Activated T-helper 1 cell treated with anti-CD3 and anti-CD28 coated beads, Interleukin-12 subunit alpha, Interleukin-12 subunit beta, Interleukin-2, Interleukin-4 antibody, amounts not matched to agents 30 ng/mL and 10 ng/mL and 1 ng/mL, durations not matched to agents 14 hours and 24 hours and 36 hours (primary cell): ENCODE measurements around the gene SMIM5. TPM values are rescaled to one million over a fixed set of nuclear protein-coding genes. Genes with fewer than 3 reads are reported as not detected.
"Not testable (repeated sequence)": the region's sequence is repeated elsewhere in the genome, so short reads cannot be mapped to it uniquely, and the experiment has no call there.

Experiments
- DNase-seq: peaks from one replicate; pipeline ENCODE4 v3.0.0; 2021; ENCODE audit warnings: low spot score
- H3K27ac Mint-ChIP-seq: one replicate; pipeline ENCODE4 v1.8.0; 2021; ENCODE audit warnings: mild to moderate bottlenecking, mixed read lengths
- H3K27me3 Mint-ChIP-seq: one replicate; pipeline ENCODE4 v1.8.0; 2022; ENCODE audit warnings: mild to moderate bottlenecking, moderate library complexity, mixed read lengths; ENCODE audit not compliant: insufficient read depth
- H3K36me3 Mint-ChIP-seq: one replicate; pipeline ENCODE4 v1.8.0; 2021; ENCODE audit warnings: low read depth, mixed read lengths
- H3K4me1 Mint-ChIP-seq: one replicate; pipeline ENCODE4 v1.8.0; 2021; ENCODE audit warnings: low read depth, mixed read lengths
- H3K4me3 Mint-ChIP-seq: one replicate; pipeline ENCODE4 v1.8.0; 2021; ENCODE audit warnings: mild to moderate bottlenecking, moderate library complexity, mixed read lengths
- H3K9me3 Mint-ChIP-seq: one replicate; pipeline ENCODE4 v1.8.0; 2021; ENCODE audit warnings: mixed read lengths
- intact Hi-C: fragments of 100-400 bp; cut with micrococcal nuclease; formaldehyde crosslinking; loops from one replicate; pipeline ENCODE4 v1.15.1; 2024
- total RNA-seq: library from RNA; stranded (reverse); gene quantifications from 2 replicates; pipeline ENCODE4 v1.2.3, GENCODE V29; 2022

SMIM5 gene
- total RNA-seq, 1 donor from 2014 or later = not detected

GRCh38 chr17:75634376-75634740, 1.1 kb downstream of the SMIM5 start:
- Mint-ChIP-seq H3K27ac (no peak overlapping the region), H3K4me3 (no peak overlapping the region), H3K36me3 (no peaks in the 10 kb centered on the region), H3K27me3 (no peaks in the 10 kb centered on the region), H3K4me1 (no peaks in the 10 kb centered on the region), H3K9me3 (no peaks in the 10 kb centered on the region)
- intact Hi-C loops = no loop called here
- DNase-seq = no peak

- Mint-ChIP-seq H3K4me1 (no peaks in the 10 kb centered on the region), H3K4me3 (no peak overlapping the region), H3K36me3 (no peaks in the 10 kb centered on the region), H3K27me3 (no peaks in the 10 kb centered on the region), H3K27ac (no peak overlapping the region), H3K9me3 (no peaks in the 10 kb centered on the region)
- intact Hi-C loops = no loop called here
- DNase-seq = no peak
These were observed 1.7 kb downstream of the SMIM5 start for GRCh38 chr17:75634754-75635609.

DNA sequence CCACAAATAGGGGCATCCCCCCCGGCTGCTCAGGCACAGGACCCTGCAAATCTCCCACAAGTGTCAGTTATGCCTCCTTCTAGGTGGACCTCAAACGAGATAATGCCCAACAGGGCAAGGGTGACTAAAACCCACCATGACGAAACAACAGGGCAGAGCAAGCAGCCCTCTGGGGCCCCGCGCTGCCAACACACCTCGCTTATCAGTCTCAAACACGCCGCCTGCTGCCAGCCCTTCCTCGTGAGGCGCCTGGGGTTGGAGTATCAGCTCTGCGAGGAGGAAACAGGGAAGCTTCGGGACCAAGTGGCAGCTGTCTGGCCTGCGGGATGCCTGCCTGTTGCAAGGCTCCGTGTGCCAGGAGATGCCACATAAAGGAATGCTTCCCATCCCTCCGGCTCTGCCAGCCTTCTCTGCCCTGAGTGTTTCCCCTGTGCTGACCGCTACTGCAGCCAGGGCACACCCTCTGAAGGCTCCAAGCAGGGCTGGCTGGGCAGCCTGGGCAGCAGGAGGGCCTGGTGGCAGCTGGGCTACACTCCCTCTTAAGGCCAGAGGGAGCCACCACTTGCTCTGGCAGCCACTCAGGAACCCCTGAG, 2.5 kb downstream of the SMIM5 start:
- Mint-ChIP-seq H3K9me3 (no peaks in the 10 kb centered on the region), H3K27ac (no peak overlapping the region), H3K4me1 (no peaks in the 10 kb centered on the region)

DNA sequence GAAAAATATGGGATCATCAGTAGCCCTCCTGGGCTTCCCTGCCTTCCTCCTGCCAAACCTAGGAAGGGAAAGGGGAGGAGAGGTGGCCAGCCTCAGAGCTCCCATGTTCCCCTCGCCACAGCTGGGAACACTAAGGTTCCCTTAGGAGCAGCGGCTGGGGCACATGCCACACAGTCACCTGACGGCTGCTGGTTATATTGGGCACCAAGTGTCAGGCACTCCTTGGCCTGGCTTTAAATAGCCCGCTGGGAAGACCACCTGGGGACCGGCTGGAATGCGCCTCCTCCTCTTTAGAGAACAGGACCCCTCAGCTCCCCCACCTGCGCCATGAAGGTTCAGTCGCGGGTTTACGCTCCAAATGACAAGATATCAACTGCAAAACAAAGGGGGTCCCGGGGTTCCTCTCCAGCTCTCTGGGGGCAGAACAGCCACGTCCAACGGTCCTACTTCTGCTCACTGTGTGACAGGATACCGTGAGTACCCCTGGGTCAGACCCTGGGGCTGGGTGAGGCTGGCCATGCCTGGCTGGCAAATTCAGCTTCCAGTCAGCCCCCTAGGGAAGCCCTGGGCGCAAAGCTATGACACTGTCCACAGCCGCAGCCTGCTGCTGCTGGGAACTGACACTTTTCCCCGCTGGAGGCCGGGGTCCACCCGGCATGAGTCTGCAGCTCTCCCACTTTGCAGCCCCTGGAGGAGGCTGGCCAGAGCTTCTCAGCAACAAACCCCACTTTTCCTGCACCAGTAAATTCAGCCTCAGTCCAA, 3.3 kb downstream of the SMIM5 start:
- intact Hi-C loops = no loop called here
- no peak for DNase-seq
- Mint-ChIP-seq H3K4me1 (no peaks in the 10 kb centered on the region), H3K27ac (no peak overlapping the region), H3K27me3 (no peaks in the 10 kb centered on the region), H3K36me3 (no peaks in the 10 kb centered on the region), H3K9me3 (no peaks in the 10 kb centered on the region), H3K4me3 (no peak overlapping the region)

More for the DNA sequence above, 2.5 kb downstream of the SMIM5 start:
- intact Hi-C loops = no loop called here
- DNase-seq = no peak
- Mint-ChIP-seq H3K27me3 (no peaks in the 10 kb centered on the region), H3K4me3 (no peak overlapping the region), H3K36me3 (no peaks in the 10 kb centered on the region)

- intact Hi-C loops = no loop called here
- Mint-ChIP-seq H3K4me1 (no peaks in the 10 kb centered on the region), H3K9me3 (no peaks in the 10 kb centered on the region), H3K4me3 (no peak overlapping the region), H3K27me3 (no peaks in the 10 kb centered on the region), H3K27ac (no peak overlapping the region), H3K36me3 (no peaks in the 10 kb centered on the region)
- DNase-seq = no peak
These were observed 3.9 kb downstream of the SMIM5 start for GRCh38 chr17:75637143-75637538.

- H3K27ac Mint-ChIP-seq = no peak overlapping the region
- no peaks in the 10 kb centered on the region for H3K4me1 Mint-ChIP-seq
- no peaks in the 10 kb centered on the region for H3K27me3 Mint-ChIP-seq
- no peaks in the 10 kb centered on the region for H3K36me3 Mint-ChIP-seq
- intact Hi-C loops = no loop called here
- DNase-seq = no peak
- H3K9me3 Mint-ChIP-seq = no peaks in the 10 kb centered on the region
- H3K4me3 Mint-ChIP-seq = no peak overlapping the region
These were observed 4.3 kb downstream of the SMIM5 start for GRCh38 chr17:75637551-75637950.

- H3K9me3 Mint-ChIP-seq, H3K27me3 Mint-ChIP-seq, H3K4me1 Mint-ChIP-seq, H3K36me3 Mint-ChIP-seq, H3K4me3 Mint-ChIP-seq, DNase-seq, H3K27ac Mint-ChIP-seq, intact Hi-C loops: not testable (repeated sequence)
These were observed 4.8 kb downstream of the SMIM5 start for GRCh38 chr17:75638039-75638438.

DNA sequence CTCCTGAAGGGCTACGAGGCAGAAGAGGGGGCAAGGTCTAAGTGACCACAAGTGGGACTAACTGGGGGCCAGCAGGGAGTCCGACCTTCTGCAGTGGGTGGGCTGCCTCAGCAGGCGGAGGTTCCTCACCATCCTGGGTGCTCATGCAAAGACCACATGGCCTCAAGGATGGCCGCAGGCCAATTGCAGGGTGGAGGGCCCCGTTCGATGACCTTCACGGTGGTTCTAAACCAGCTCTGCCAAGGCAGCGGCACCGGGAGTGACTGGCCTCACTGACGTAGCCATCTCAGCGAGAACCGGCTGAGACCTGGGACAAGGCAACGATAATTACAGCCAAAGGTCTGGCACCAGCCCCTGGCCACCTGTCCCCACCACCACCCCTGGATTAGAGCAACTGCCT, 5.7 kb downstream of the SMIM5 start:
- intact Hi-C loops = no loop called here
- Mint-ChIP-seq H3K4me1 (no peaks in the 10 kb centered on the region), H3K36me3 (no peaks in the 10 kb centered on the region), H3K27ac (no peak overlapping the region), H3K9me3 (no peaks in the 10 kb centered on the region), H3K4me3 (no peak overlapping the region), H3K27me3 (no peaks in the 10 kb centered on the region)
- DNase-seq = no peak

GRCh38 chr17:75639327-75639726, 6.1 kb downstream of the SMIM5 start:
- Mint-ChIP-seq H3K36me3 (no peaks in the 10 kb centered on the region), H3K9me3 (no peaks in the 10 kb centered on the region), H3K4me3 (no peak overlapping the region), H3K27ac (no peak overlapping the region), H3K27me3 (no peaks in the 10 kb centered on the region), H3K4me1 (no peaks in the 10 kb centered on the region)
- intact Hi-C loops = no loop called here
- DNase-seq = no peak

DNA sequence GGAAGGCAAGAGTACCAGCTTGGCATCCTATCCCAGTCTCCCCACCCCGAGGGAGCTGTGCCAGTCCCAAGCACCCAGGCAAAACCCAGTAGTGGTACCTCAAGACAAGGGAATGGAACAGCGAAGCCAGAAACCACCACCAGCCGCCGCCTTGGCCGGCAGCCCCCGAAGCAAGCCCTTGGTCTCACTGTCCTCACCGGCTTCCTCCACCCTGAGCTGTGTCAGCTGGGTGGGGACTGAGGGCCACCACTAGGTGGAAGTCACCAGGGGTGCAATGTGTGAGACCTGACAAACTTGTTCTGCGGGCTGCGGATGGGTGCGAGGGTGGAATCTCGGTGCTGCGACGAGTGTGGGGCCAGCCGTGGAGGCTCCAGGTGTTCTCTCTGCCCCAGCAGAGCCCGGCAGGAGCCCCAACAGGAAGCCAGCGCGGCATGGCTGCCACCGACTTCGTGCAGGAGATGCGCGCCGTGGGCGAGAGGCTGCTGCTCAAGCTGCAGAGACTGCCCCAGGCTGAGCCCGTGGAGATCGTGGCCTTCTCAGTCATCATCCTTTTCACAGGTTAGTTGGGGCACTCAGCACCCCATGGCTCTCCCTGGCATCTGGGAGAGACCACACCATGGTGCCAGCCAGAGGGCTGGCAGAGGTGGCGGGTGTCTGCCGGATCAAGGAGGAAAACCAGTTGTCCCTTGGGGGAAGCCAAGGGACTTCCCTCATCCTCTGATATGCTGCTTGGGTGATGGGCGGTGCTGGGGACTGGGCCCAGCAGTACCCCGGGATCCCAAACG, 6.7 kb downstream of the SMIM5 start:
- Mint-ChIP-seq H3K27ac (no peak overlapping the region), H3K27me3 (no peaks in the 10 kb centered on the region), H3K4me1 (peaks cover 2% of the 10 kb centered on the region), H3K36me3 (no peaks in the 10 kb centered on the region), H3K9me3 (no peaks in the 10 kb centered on the region), H3K4me3 (no peak overlapping the region)
- intact Hi-C loops = no loop called here
- no peak for DNase-seq

DNA sequence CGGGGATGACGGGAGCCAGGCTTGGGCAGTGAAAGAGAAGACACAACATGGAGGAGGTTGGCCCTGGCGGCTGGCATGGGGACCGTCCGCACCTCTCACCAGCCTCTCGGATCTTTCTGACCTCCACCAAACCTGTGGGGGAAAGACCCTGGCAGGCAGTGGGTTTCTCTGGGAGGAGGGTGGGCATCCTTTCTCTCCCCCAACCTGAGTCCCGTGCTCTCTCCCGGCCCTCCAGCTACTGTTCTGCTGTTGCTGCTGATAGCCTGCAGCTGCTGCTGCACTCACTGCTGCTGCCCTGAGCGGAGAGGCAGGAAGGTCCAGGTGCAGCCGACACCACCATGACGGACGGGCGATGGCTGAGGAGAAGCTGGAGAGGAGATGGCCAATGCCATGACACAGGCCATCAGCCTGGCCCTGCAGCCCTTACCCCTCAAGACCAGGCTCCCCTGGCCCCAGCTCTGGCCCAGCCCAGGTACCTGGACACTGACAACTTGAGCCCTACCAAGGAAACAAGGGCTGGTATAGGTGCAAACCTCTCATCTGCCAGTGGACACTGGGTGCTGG, 7.4 kb downstream of the SMIM5 start:
- Mint-ChIP-seq H3K4me1 (peaks cover 9% of the 10 kb centered on the region), H3K27me3 (no peaks in the 10 kb centered on the region), H3K36me3 (no peaks in the 10 kb centered on the region), H3K27ac (no peak overlapping the region), H3K9me3 (no peaks in the 10 kb centered on the region), H3K4me3 (no peak overlapping the region)
- DNase-seq = no peak
- intact Hi-C loops = no loop called here

DNA sequence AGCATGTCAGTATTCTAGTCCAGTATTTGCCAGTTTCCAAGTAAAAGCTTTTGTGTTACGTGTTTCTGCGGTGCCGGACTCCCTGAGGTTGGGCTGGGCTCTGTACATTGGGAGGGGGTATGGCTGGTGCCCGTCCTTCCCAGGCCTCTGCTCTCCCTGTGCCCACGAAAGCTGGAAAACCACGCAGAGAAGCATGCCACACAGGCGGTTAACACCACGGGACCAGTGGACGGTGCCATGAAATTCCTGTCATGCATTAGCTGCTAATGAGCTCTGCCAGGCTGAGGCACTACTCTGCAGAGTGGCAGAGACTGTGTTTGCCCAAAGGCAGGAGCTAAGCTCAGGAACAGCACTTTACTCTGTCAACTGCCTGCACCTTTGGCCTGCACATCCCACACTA, 8.1 kb downstream of the SMIM5 start:
- intact Hi-C loops = no loop called here
- no peak overlapping the region for H3K4me3 Mint-ChIP-seq
- no peaks in the 10 kb centered on the region for H3K9me3 Mint-ChIP-seq
- no peak for DNase-seq
- H3K27me3 Mint-ChIP-seq = no peaks in the 10 kb centered on the region
- H3K27ac Mint-ChIP-seq = no peak overlapping the region
- peaks cover 16% of the 10 kb centered on the region for H3K4me1 Mint-ChIP-seq
- no peaks in the 10 kb centered on the region for H3K36me3 Mint-ChIP-seq
